Peyer's patch (tissue), 4 donors: ENCODE results near the gene HCAR2.

Source experiments
- CTCF ChIP-seq, 6 experiments: fragments of 450-650 bp in 4 of 6; fragments of 200-600 bp in 2 of 6; sonication (generic) in 1 of 6; IDR thresholded peaks; one replicate each; pipeline ENCODE4 v1.5.1; 2017 to 2019; ENCODE audit warnings: antibody characterized with exemption in 6 of 6, mild to moderate bottlenecking in 3 of 6, moderate library complexity in 1 of 6
- POLR2A ChIP-seq, 2 donors: fragments of 450-650 bp; IDR thresholded peaks; one replicate each; pipeline ENCODE4 v1.5.1; 2017; ENCODE audit warnings: antibody characterized with exemption in 2 of 2, mild to moderate bottlenecking in 2 of 2, moderate library complexity in 2 of 2

- TF ChIP-seq CTCF (IDR thresholded peaks at IDR 0.05) (no peak), POLR2A (IDR thresholded peaks at IDR 0.05) (no peak)
Observed at GRCh38 chr12:122721057-122721545, 17.9 kb upstream of the HCAR2 start.
